Bronchial epithelial cell (primary cell): ENCODE data around the gene HSPA2. TPM values are rescaled to one million over a fixed set of nuclear protein-coding genes. Genes with fewer than 3 reads are reported as not detected.

Source experiments
- DNase-seq: peaks from one replicate; pipeline ENCODE4 v3.0.0-alpha.2; 2010; ENCODE audit warnings: low read depth
- FAIRE-seq: peaks from 2 replicates; lab custom pipeline; 2011; peaks lifted over from hg19 to GRCh38; lab: Jason Lieb, UNC
- H3K27me3 ChIP-seq: 2 replicates; pipeline ENCODE4 v1.5.1; 2011; ENCODE audit warnings: low read length; ENCODE audit not compliant: control insufficient read depth, insufficient read depth
- H3K36me3 ChIP-seq: 2 replicates; pipeline ENCODE4 v1.5.1; 2011; ENCODE audit warnings: low read length; ENCODE audit not compliant: control insufficient read depth, insufficient read depth
- H3K4me3 ChIP-seq: 2 replicates; pipeline ENCODE4 v1.5.1; 2011; ENCODE audit warnings: mild to moderate bottlenecking, low read depth, low read length, control low read depth
- CTCF ChIP-seq: IDR thresholded peaks from 2 replicates; pipeline ENCODE4 v1.5.1; 2011; ENCODE audit warnings: mild to moderate bottlenecking, moderate library complexity, low read length, control low read depth, inconsistent platforms; ENCODE audit not compliant: insufficient read depth, severe bottlenecking
- total RNA-seq: library from RNA; depleted of rRNA; stranded (reverse); fragments of >200 nt; gene quantifications from 2 replicates; pipeline ENCODE4 v1.2.1, GENCODE V29; 2014

Gene HSPA2
- total RNA-seq, 1 donor from 2014 or later = 1.6 TPM

- H3K27me3 ChIP-seq = no peaks in the 10 kb centered on the region
- TF ChIP-seq CTCF = no peak
- DNase-seq = no peak
- no peak for FAIRE-seq
- peaks cover 3% of the 10 kb centered on the region for H3K36me3 ChIP-seq
- H3K4me3 ChIP-seq = no peak overlapping the region
These were observed 22.3 kb upstream of the HSPA2 start for GRCh38 chr14:64518229-64518628.

GRCh38 chr14:64520699-64521098, 19.8 kb upstream of the HSPA2 start:
- H3K36me3 ChIP-seq = peaks cover 4% of the 10 kb centered on the region
- DNase-seq (peak; percentile 77), FAIRE-seq (no peak)
- no peak for TF ChIP-seq CTCF
- H3K27me3 ChIP-seq = no peaks in the 10 kb centered on the region
- no peak overlapping the region for H3K4me3 ChIP-seq

- Histone ChIP-seq H3K36me3 (peaks cover 4% of the 10 kb centered on the region), H3K27me3 (no peaks in the 10 kb centered on the region), H3K4me3 (no peak overlapping the region)
- peak; percentile 23 for FAIRE-seq
- TF ChIP-seq CTCF = no peak
- no peak for DNase-seq
These were observed 17.8 kb upstream of the HSPA2 start for GRCh38 chr14:64522591-64523355.

DNA sequence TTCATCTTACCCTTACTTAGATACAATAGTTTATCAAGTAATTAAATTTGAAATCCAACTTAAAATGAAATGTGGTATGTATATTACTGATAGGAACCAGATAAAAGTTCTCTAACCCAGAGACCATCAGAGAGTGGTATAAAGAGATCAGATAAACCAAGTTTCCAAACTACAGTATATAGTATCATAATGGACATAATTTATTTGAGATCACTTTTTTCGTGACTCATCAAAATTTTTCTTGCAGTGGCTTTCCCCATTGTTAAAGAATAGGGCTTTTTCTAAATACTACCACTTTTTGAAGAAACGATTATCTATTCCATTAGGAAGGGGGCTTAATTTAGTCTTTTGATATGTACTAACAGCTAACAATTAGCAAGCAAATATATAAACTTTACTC, 15.2 kb upstream of the HSPA2 start:
- TF ChIP-seq CTCF = no peak
- no peak for DNase-seq
- FAIRE-seq = no peak
- Histone ChIP-seq H3K4me3 (no peak overlapping the region), H3K36me3 (peaks cover 4% of the 10 kb centered on the region), H3K27me3 (no peaks in the 10 kb centered on the region)

- no peak for TF ChIP-seq CTCF
- Histone ChIP-seq H3K36me3 (no peaks in the 10 kb centered on the region), H3K27me3 (no peaks in the 10 kb centered on the region), H3K4me3 (no peak overlapping the region)
- DNase-seq (no peak), FAIRE-seq (no peak)
These were observed 9.0 kb upstream of the HSPA2 start for GRCh38 chr14:64531567-64531966.
